ENCODE results near the gene FKBP6. TPM values are rescaled to one million over a fixed set of nuclear protein-coding genes. Genes with fewer than 3 reads are reported as not detected.
A peak's percentile ranks its signal among the peaks of the same experiment; 100 is the strongest.
"Not testable (repeated sequence)": the region's sequence is repeated elsewhere in the genome, so short reads cannot be mapped to it uniquely, and the experiment has no call there.

Gene FKBP6
- total RNA-seq, 2 experiments from 2014 or later: not detected

- Mint-ChIP-seq H3K27me3 (peaks cover 5% of the 10 kb centered on the region), H3K27ac (no peak overlapping the region), H3K36me3 (no peaks in the 10 kb centered on the region), H3K4me3 (no peak overlapping the region), H3K4me1 (ENCODE audit: low read depth) (no peaks in the 10 kb centered on the region), H3K9me3 (peaks cover 6% of the 10 kb centered on the region)
- intact Hi-C loops (cut with micrococcal nuclease): no loop called here
- DNase-seq: no peak
- CTCF ChIA-PET: no interaction called here
- POLR2A ChIA-PET: no interaction called here
Observed at GRCh38 chr7:73394422-73394821, 66.5 kb downstream of the FKBP6 start.

DNA sequence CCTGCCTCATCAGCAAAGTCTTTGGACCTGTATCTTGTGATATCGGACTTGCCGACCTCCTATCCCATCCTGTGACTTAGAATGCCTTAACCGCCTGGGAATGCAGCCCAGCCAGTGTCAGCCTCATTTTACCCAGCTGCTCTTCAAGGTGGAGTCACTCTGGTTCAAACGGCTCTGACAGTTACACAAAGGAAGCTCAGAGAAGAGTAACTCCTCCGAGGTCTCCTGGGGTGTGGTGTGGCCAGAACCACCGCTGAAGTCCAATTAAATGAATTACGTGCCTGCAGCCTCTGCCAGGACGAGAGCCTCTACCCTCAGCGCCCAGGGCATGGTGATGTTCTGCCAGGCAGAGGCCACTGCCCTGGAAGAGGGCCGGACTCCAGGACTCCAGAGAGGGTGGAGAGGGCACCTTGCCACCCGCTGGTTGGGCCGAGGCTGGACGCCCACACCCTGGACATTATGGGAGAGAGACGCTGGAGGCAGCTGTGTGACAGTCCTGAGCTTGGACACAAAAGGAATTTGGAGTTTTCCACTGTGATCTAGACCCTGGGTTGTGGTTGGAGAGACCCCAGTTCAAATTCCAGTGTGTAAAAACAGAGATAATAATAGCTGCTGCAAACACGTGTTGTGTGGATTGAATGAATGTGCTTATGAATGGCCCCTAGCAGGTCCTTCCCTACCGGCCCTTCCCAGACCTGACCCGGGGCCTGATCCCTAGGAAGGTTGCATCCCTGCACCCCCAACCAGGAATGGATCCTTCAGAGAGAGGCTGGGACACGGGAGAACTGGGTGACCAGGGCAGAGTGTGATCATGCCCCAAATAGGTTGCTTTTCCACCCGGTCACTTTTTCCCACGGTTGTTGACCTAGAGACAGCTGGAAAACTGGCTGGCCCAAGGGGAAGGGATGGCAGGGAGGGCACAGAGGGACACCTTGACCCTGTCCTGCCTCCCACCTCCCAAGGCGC, 67.9 kb downstream of the FKBP6 start:
- Mint-ChIP-seq H3K4me1 (ENCODE audit: low read depth) (peaks cover 2% of the 10 kb centered on the region), H3K4me3 (no peak overlapping the region), H3K27ac (no peak overlapping the region), H3K27me3 (peaks cover 5% of the 10 kb centered on the region), H3K36me3 (no peaks in the 10 kb centered on the region), H3K9me3 (no peaks in the 10 kb centered on the region)
- DNase-seq: no peak
- intact Hi-C loops (cut with micrococcal nuclease): no loop called here
- POLR2A ChIA-PET: no interaction called here
- CTCF ChIA-PET: no interaction called here

GRCh38 chr7:73397521-73398281, 69.7 kb downstream of the FKBP6 start:
- intact Hi-C loops (cut with micrococcal nuclease): no loop called here
- H3K9me3 Mint-ChIP-seq: no peaks in the 10 kb centered on the region
- peaks cover 2% of the 10 kb centered on the region for H3K4me1 Mint-ChIP-seq (ENCODE audit: low read depth)
- H3K27me3 Mint-ChIP-seq: peaks cover 5% of the 10 kb centered on the region
- no peak for DNase-seq
- no peak overlapping the region for H3K27ac Mint-ChIP-seq
- no peaks in the 10 kb centered on the region for H3K36me3 Mint-ChIP-seq
- H3K4me3 Mint-ChIP-seq: no peak overlapping the region
- ChIA-PET CTCF (no interaction called here), POLR2A (no interaction called here)

DNA sequence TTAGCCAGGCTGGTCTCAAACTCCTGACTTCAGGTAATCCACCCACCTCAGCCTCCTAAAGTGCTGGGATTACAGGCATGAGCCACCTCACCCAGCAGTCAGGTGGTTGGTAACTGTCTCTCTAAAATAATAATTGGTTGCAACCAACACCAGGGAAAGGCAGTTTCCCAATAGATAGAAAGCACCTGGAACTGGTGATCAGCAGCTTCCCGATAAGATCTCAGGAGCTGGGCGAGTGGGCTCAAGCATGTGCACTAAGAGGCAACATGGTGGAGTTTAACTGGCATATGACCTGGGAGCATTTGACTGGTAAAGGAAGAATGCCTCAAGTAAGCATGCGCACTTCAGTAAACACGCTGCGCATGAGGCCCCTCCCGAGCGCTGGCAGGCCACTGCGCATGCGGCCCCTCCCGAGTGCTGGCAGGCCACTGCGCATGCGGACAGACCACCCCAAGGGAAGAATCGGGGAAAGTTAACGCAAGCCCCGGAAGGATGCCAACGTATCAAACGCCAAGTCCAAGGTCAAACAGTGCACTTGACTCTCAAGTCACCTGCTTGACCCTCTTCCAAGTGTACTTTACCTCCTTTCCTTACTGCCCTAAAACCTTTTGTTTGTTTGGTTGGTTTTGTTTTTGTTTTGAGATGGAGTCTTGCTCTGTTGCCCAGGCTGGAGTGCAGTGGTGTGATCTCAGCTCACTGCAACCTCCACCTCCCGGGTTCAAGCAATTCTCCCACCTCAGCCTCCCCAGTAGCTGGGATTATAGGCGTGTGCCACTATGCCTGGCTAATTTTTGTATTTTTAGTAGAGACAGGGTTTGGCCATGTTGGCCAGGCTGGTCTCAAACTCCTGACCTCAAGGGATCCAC, 71.5 kb downstream of the FKBP6 start:
- POLR2A ChIA-PET: not testable (repeated sequence)
- peak overlapping the region; percentile 18 for H3K4me3 Mint-ChIP-seq

DNA sequence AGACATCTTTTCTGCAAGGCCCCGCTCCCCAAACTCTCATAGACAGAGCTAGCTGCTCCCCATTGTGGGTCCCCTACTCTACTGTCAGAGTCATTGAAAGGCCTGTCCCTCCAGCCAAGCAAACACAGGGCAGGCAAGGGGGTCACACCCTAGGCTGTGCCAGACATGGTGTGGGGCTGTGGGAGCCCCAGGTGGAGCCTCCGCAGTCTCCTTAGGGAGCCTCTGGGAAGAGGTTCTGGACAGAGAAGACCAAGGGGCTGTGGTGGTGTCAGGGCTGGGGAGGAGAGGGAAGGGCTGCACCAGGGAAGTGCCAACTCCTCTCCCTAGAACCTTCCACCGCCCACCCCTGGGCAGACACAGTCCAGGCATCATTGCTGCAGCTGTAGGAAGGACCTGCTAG, 76.9 kb downstream of the FKBP6 start:
- DNase-seq; H3K27ac Mint-ChIP-seq; CTCF ChIA-PET; H3K27me3 Mint-ChIP-seq; H3K4me1 Mint-ChIP-seq (ENCODE audit: low read depth); H3K9me3 Mint-ChIP-seq; intact Hi-C loops (cut with micrococcal nuclease); H3K36me3 Mint-ChIP-seq; H3K4me3 Mint-ChIP-seq; POLR2A ChIA-PET: not testable (repeated sequence)

More for the DNA sequence above, 71.5 kb downstream of the FKBP6 start:
- H3K4me1 Mint-ChIP-seq (ENCODE audit: low read depth); H3K36me3 Mint-ChIP-seq; H3K27me3 Mint-ChIP-seq; H3K27ac Mint-ChIP-seq; CTCF ChIA-PET; H3K9me3 Mint-ChIP-seq; intact Hi-C loops (cut with micrococcal nuclease): not testable (repeated sequence)
- peak; percentile 71 for DNase-seq

Other genes with a start within 250 kb of the FKBP6 start
- gene SPDYE9, start 242.1 kb upstream of the FKBP6 start, total RNA-seq: not detected
- 10 to 100 TPM; 51.2 to 55.5 TPM for gene NSUN5, start 19.3 kb upstream of the FKBP6 start, total RNA-seq
- gene TRIM50, start 79 bp upstream of the FKBP6 start, total RNA-seq: not detected
- under 1 TPM in 1 of 2 experiments, not detected in 1; 0.10 TPM for gene FZD9, start 105.6 kb downstream of the FKBP6 start, total RNA-seq
- 10 to 100 TPM; 82.3 to 83.8 TPM for gene BAZ1B, start 194.1 kb downstream of the FKBP6 start, total RNA-seq
- 10 to 100 TPM; 48.0 to 50.3 TPM for gene BCL7B, start 229.5 kb downstream of the FKBP6 start, total RNA-seq